AG04450 (cell line): ENCODE data around the gene ST7L. TPM values are rescaled to one million over a fixed set of nuclear protein-coding genes. Genes with fewer than 3 reads are reported as not detected.

Experiments used
- CTCF ChIA-PET: fragments of 300-600, 350-600 bp; formaldehyde crosslinking; extraction: SDS; loops from one replicate; lab custom pipeline; 2022; ENCODE audit warnings: antibody characterized with exemption, inconsistent platforms; lab: Charles Lee
- POLR2A ChIA-PET: fragments of 350-600 bp; formaldehyde crosslinking; extraction: SDS; loops from one replicate; lab custom pipeline; 2021; ENCODE audit warnings: antibody characterized with exemption, inconsistent platforms; lab: Yijun Ruan, JAX
- DNase-seq: peaks from one replicate; pipeline ENCODE4 v3.0.0-alpha.2; 2011; ENCODE audit warnings: low read depth, low spot score
- H3K27ac ChIP-seq: one replicate; pipeline ENCODE4 v1.5.1; 2012; ENCODE audit warnings: low read depth, low read length, control low read depth
- H3K27me3 ChIP-seq: one replicate; pipeline ENCODE4 v1.6.0; 2012; ENCODE audit warnings: low read length; ENCODE audit not compliant: control insufficient read depth, insufficient read depth
- H3K4me3 ChIP-seq: 2 replicates; pipeline ENCODE4 v1.5.1; 2011; ENCODE audit warnings: mild to moderate bottlenecking, low read depth, low read length, control low read depth
- H3K9me3 ChIP-seq: 2 replicates; pipeline ENCODE4 v1.5.1; 2012; ENCODE audit warnings: low read length; ENCODE audit not compliant: control insufficient read depth, insufficient read depth
- polyA plus RNA-seq: library from polyadenylated mRNA; depleted of rRNA; stranded (reverse); fragments of >200 nt; gene quantifications from 2 replicates; pipeline ENCODE4 v1.2.3, GENCODE V29; 2011
- TF ChIP-seq, protein P1 (sequence below): IDR thresholded peaks from 2 replicates; pipeline ENCODE4 v1.5.1; 2011; ENCODE audit warnings: low read depth, low read length, control low read depth, inconsistent platforms

The ST7L gene
- polyA plus RNA-seq, 1 experiment = 13.5 TPM

DNA sequence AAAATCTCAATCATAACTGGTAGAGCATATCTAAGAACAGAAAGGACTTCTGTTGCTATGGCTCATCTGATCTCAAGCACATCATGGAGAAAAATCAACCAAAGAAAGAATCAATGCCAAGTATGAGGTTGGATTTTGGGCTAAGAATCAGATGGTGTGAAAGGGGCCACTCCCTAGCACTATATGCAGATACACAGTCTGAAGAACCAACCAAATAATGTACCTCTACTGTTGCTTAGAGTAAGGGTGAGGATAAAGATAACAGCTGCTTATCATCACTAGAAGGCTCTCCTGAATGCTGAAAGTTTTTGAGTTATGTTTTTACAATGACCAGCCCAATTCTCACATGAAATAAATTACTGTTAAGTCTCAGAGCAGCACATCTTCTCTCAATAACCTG lies 35.6 kb downstream of the ST7L start:
- Histone ChIP-seq H3K9me3 (no peaks in the 10 kb centered on the region), H3K27ac (no peak overlapping the region), H3K27me3 (no peaks in the 10 kb centered on the region), H3K4me3 (no peak overlapping the region)
- ChIA-PET POLR2A (no interaction called here), CTCF (interaction anchor here (0.9 to 1.6 kb wide), 2 partner anchors 31 to 82 kb away, joined by 3 read pairs; no protein-coding TSS in a partner anchor)
- TF ChIP-seq, protein P1, sequence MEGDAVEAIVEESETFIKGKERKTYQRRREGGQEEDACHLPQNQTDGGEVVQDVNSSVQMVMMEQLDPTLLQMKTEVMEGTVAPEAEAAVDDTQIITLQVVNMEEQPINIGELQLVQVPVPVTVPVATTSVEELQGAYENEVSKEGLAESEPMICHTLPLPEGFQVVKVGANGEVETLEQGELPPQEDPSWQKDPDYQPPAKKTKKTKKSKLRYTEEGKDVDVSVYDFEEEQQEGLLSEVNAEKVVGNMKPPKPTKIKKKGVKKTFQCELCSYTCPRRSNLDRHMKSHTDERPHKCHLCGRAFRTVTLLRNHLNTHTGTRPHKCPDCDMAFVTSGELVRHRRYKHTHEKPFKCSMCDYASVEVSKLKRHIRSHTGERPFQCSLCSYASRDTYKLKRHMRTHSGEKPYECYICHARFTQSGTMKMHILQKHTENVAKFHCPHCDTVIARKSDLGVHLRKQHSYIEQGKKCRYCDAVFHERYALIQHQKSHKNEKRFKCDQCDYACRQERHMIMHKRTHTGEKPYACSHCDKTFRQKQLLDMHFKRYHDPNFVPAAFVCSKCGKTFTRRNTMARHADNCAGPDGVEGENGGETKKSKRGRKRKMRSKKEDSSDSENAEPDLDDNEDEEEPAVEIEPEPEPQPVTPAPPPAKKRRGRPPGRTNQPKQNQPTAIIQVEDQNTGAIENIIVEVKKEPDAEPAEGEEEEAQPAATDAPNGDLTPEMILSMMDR = no peak
- DNase-seq = no peak

DNA sequence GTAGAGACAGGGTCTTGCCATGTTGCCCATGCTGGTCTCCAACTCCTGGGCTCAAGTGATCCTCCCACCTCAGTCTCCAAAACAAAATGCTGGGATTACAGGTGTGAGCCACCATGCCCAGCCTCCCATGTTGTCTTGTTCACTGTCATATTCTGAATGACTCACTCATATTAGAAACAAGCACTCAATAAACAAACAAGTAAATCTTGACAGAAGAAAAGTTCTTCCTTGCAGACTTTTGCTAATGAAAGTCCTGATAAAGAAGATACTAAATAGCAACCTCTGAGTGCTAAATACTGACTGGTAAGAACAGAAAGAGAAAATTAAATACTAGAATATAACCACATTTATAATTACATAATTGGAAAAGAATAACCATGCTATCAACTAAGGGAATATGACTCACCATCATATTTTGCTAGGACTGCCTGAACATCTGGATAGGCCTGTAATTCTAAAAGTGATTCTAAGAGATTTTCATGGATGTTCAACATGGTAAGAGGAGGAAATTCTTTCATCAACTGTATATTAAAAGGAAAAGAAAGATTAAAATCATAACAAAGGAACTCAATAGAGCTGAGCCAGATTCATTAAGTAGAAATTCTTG lies 37.3 kb downstream of the ST7L start:
- POLR2A ChIA-PET = no interaction called here
- H3K9me3 ChIP-seq = no peaks in the 10 kb centered on the region
- no peak overlapping the region for H3K27ac ChIP-seq
- H3K4me3 ChIP-seq = no peak overlapping the region
- CTCF ChIA-PET = no interaction called here
- TF ChIP-seq, protein P1 = no peak
- H3K27me3 ChIP-seq = no peaks in the 10 kb centered on the region
- no peak for DNase-seq

DNA sequence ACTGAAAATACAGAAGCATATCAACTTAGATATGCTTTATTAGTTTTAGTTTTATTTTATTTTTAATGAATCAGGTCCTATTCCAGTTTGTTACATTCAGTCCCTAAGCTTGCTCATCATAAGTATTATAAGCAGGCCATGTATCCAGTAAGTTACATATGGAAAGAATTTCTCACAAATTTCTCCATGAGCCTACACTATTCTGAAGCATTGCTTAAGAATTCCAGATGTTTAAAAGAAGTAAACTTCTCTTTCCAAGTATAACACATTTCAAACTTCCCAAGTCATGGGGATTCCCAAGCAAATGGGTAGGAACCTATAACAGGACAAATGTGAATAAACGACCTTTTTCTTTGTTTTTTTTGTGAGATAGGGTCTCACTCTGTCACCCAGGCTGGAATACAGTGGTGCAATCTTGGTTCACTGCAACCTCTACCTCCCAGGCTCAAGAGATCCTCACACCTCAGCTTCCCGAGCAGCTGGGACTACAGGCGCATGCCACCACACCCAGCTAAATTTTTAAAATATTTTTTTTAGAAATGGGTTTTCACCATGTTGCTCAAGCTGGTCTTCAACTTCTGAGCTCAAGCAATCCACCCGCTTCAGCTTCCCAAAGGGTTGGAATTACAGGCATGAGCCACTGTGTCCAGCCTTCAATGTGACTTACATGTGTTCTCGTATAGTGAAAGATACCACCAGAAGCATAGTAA lies 39.0 kb downstream of the ST7L start:
- TF ChIP-seq, protein P1 = no peak
- DNase-seq = peak; percentile 29
- CTCF ChIA-PET = interaction anchor here (1.6 kb wide), 1 partner anchor 34 kb away, joined by 5 read pairs; no protein-coding TSS in a partner anchor
- POLR2A ChIA-PET = interaction anchor here (0.7 kb wide), 1 partner anchor 298 kb away, joined by 3 read pairs; no protein-coding TSS in a partner anchor
- peak overlapping the region; percentile 42 for H3K27ac ChIP-seq
- no peaks in the 10 kb centered on the region for H3K27me3 ChIP-seq
- no peak overlapping the region for H3K4me3 ChIP-seq
- H3K9me3 ChIP-seq = no peaks in the 10 kb centered on the region

DNA sequence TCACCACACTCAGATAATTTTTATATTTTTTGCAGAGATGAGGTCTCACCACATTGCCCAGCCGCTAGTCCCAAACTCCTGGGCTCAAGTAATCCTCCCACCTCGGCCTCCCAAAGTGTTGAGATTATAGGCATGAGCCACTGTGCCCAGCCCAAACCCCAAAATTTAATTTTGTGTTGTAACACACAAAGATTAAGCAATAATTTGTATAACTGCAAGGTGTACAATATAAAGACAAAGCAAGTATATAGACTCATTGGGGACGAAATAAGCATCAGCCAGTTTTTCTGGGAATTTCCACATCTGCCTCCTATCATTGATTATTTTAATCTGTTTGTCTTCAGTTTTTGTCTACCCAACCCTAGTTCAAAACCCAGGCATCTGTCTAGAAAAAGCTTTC lies 42.7 kb downstream of the ST7L start:
- POLR2A ChIA-PET = interaction anchor here (1.0 kb wide), 1 partner anchor 31 kb away, joined by 3 read pairs; no protein-coding TSS in a partner anchor
- no peak for DNase-seq
- no peak overlapping the region for H3K4me3 ChIP-seq
- TF ChIP-seq, protein P1 = no peak
- H3K27ac ChIP-seq = peak overlapping the region; percentile 39
- H3K9me3 ChIP-seq = no peaks in the 10 kb centered on the region
- H3K27me3 ChIP-seq = no peaks in the 10 kb centered on the region
- CTCF ChIA-PET = interaction anchor here (0.8 kb wide), 1 partner anchor 38 kb away, joined by 3 read pairs; no protein-coding TSS in a partner anchor
